ENCODE results near the gene AKTIP.

- TF ChIP-seq CTCF (IDR thresholded peaks at IDR 0.05), result no peak
- TF ChIP-seq POLR2A (IDR thresholded peaks at IDR 0.05), result no peak
These were observed 26.5 kb upstream of the AKTIP start for GRCh38 chr16:53529513-53529912.
